HCT116 (cell line): ENCODE measurements around the gene PRKAG3. TPM values are rescaled to one million over a fixed set of nuclear protein-coding genes. Genes with fewer than 3 reads are reported as not detected.
A peak's percentile ranks its signal among the peaks of the same experiment; 100 is the strongest.

ENCODE experiments used
- ATAC-seq: fragments of 200-7000 bp; cut with Tn5 transposase; 2 replicates; pipeline ENCODE4 v1.9.1; 2020; ENCODE audit warnings: mild to moderate bottlenecking, moderate library complexity
- BruUV-seq: library from RNA; stranded (reverse); fragments of 400-500 nt; replicated peaks from 2 replicates; lab custom pipeline; 2021; lab: Mats Ljungman, UMichigan
- CTCF ChIA-PET: fragments of 300-600 bp; sonication (Branson Sonifier 250); formaldehyde crosslinking; loops from one replicate; lab custom pipeline; 2021; ENCODE audit warnings: antibody characterized with exemption; lab: Charles Lee
- POLR2A ChIA-PET: fragments of 300-600, 350-600 bp; sonication (Branson Sonifier 250); formaldehyde crosslinking; loops from one replicate; lab custom pipeline; 2021; ENCODE audit warnings: antibody characterized with exemption; lab: Charles Lee
- RAD21 ChIA-PET, 2 experiments: fragments of 300-600 bp; sonication (Branson Sonifier 250); formaldehyde crosslinking; loops; one replicate each; lab custom pipeline; 2023; ENCODE audit warnings: low total read pairs in 2 of 2; ENCODE audit not compliant: uncharacterized antibody in 2 of 2, unreplicated experiment in 2 of 2, low non-redundant PET in 1 of 2; lab: Charles Lee
- DNase-seq: peaks from one replicate; pipeline ENCODE4 v3.0.0-alpha.2; 2010; ENCODE audit warnings: low read depth, low spot score
- H2AFZ ChIP-seq: fragments of 200-600 bp; shearing (Covaris generic), sonication (generic); 2 replicates; pipeline ENCODE4 v1.6.1; 2017; ENCODE audit warnings: low read depth, mixed run types, mixed read lengths, antibody characterized with exemption, low read length; ENCODE audit not compliant: poor library complexity, severe bottlenecking
- H3K27ac ChIP-seq: 2 replicates; pipeline ENCODE4 v1.5.1; 2012; ENCODE audit warnings: low read depth, low read length
- H3K27me3 ChIP-seq: fragments of 200-600 bp; sonication (generic); 2 replicates; pipeline ENCODE4 v1.6.1; 2016; ENCODE audit warnings: mixed run types, low read length, mixed read lengths; ENCODE audit not compliant: insufficient read depth
- H3K36me3 ChIP-seq, 2 experiments: fragments of 200-500 bp in 1 of 2; fragments of 200-600 bp in 1 of 2; sonication (Bioruptor generic) in 1 of 2; sonication (generic) in 1 of 2; 2 replicates each; pipeline versions ENCODE4 v1.5.1 to v1.6.1; 2014 to 2016; ENCODE audit warnings: low read length in 2 of 2, inconsistent platforms in 1 of 2, mixed read lengths in 1 of 2, mixed run types in 1 of 2; ENCODE audit not compliant: insufficient read depth in 2 of 2, control insufficient read depth in 1 of 2
- H3K4me1 ChIP-seq, 2 experiments: fragments of 200-600 bp in 1 of 2; sonication (generic) in 1 of 2; 2 replicates each; pipeline versions ENCODE4 v1.5.1 to v1.6.1; 2012 to 2017; ENCODE audit warnings: low read length in 2 of 2, inconsistent platforms in 1 of 2, mild to moderate bottlenecking in 1 of 2, mixed read lengths in 1 of 2, mixed run types in 1 of 2, moderate library complexity in 1 of 2; ENCODE audit not compliant: insufficient read depth in 2 of 2, control insufficient read depth in 1 of 2
- H3K4me2 ChIP-seq: fragments of 200-600 bp; sonication (generic); 2 replicates; pipeline ENCODE4 v1.6.1; 2017; ENCODE audit warnings: mixed run types, low read length, mixed read lengths
- H3K4me3 ChIP-seq, 2 experiments: fragments of 200-600 bp in 1 of 2; sonication (generic) in 1 of 2; replicated peaks in 1 of 2; 2 replicates each; pipeline ENCODE4 v1.5.1; 2011 to 2016; ENCODE audit warnings: low read length in 2 of 2, control low read depth in 1 of 2, low read depth in 1 of 2, mild to moderate bottlenecking in 1 of 2, mixed read lengths in 1 of 2, mixed run types in 1 of 2
- H3K79me2 ChIP-seq: fragments of 200-600 bp; sonication (generic); 2 replicates; pipeline ENCODE4 v1.6.1; 2017; ENCODE audit warnings: mild to moderate bottlenecking, mixed run types, low read length, moderate library complexity, mixed read lengths; ENCODE audit not compliant: insufficient read depth
- H3K9ac ChIP-seq: fragments of 200-600 bp; sonication (generic); 2 replicates; pipeline ENCODE4 v1.6.1; 2016; ENCODE audit warnings: low read length, mixed read lengths
- H3K9me2 ChIP-seq: fragments of 200-600 bp; sonication (generic), shearing (Covaris generic); 2 replicates; pipeline ENCODE4 v1.6.1; 2017; ENCODE audit warnings: mixed run types, mild to moderate bottlenecking, moderate library complexity; ENCODE audit not compliant: insufficient read depth
- H3K9me3 ChIP-seq, 2 experiments: fragments of 200-500 bp in 1 of 2; fragments of 200-600 bp in 1 of 2; sonication (Bioruptor generic) in 1 of 2; sonication (generic) in 1 of 2; 2 replicates each; pipeline ENCODE4 v1.6.1; 2014 to 2017; ENCODE audit warnings: low read length in 2 of 2, mixed read lengths in 2 of 2, inconsistent platforms in 1 of 2, low read depth in 1 of 2, mild to moderate bottlenecking in 1 of 2, mixed run types in 1 of 2, moderate library complexity in 1 of 2; ENCODE audit not compliant: control insufficient read depth in 1 of 2, insufficient read depth in 1 of 2
- H4K20me1 ChIP-seq: fragments of 200-600 bp; sonication (generic), shearing (Covaris generic); 2 replicates; pipeline ENCODE4 v1.6.1; 2017; ENCODE audit warnings: mixed run types, mild to moderate bottlenecking, moderate library complexity; ENCODE audit not compliant: insufficient read depth
- CBX3 ChIP-seq: IDR thresholded peaks from 2 replicates; pipeline ENCODE4 v1.6.1; 2012; ENCODE audit warnings: low read depth
- CEBPB ChIP-seq: IDR thresholded peaks from 2 replicates; pipeline ENCODE4 v1.6.1; 2012; ENCODE audit warnings: low read depth
- EGR1 ChIP-seq: IDR thresholded peaks from 2 replicates; pipeline ENCODE4 v1.6.1; 2012; ENCODE audit warnings: low read depth
- EZH2 ChIP-seq: fragments of 200-600 bp; sonication (generic); IDR thresholded peaks from 2 replicates; pipeline ENCODE4 v1.6.1; 2017; ENCODE audit warnings: antibody characterized with exemption, mixed run types
- JUND ChIP-seq: IDR thresholded peaks from 2 replicates; pipeline ENCODE4 v1.6.1; 2012
- POLR2A ChIP-seq: IDR thresholded peaks from 2 replicates; pipeline ENCODE4 v1.7.0; 2011; ENCODE audit warnings: borderline replicate concordance; ENCODE audit not compliant: insufficient read depth, insufficient read length; ENCODE audit errors: extremely low read depth
- POLR2AphosphoS5 ChIP-seq: IDR thresholded peaks from 2 replicates; pipeline ENCODE4 v1.6.1; 2011; ENCODE audit warnings: mild to moderate bottlenecking, low read depth, low read length, moderate library complexity
- RAD21 ChIP-seq: IDR thresholded peaks from 2 replicates; pipeline ENCODE4 v1.6.1; 2012; ENCODE audit warnings: low read depth, mild to moderate bottlenecking
- SIN3A ChIP-seq: IDR thresholded peaks from 2 replicates; pipeline ENCODE4 v1.6.1; 2012; ENCODE audit warnings: low read depth
- TCF7L2 ChIP-seq: IDR thresholded peaks from 2 replicates; pipeline ENCODE4 v1.7.0; 2011; ENCODE audit warnings: borderline replicate concordance, inconsistent platforms; ENCODE audit not compliant: insufficient read depth, insufficient read length; ENCODE audit errors: extremely low read depth
- YY1 ChIP-seq: IDR thresholded peaks from 2 replicates; pipeline ENCODE4 v1.6.1; 2011; ENCODE audit warnings: low read length, low read depth, moderate library complexity, mild to moderate bottlenecking; ENCODE audit not compliant: insufficient replicate concordance; ENCODE audit errors: extremely low read depth
- ZNF274 ChIP-seq: fragments of 200-500 bp; sonication (Bioruptor generic); IDR thresholded peaks from 2 replicates; pipeline ENCODE4 v1.6.1; 2014; ENCODE audit warnings: mild to moderate bottlenecking, low read depth, low read length, inconsistent platforms
- intact Hi-C: fragments of 100-400 bp; cut with micrococcal nuclease; formaldehyde crosslinking; loops from 2 replicates; pipeline ENCODE4 v1.10.0; 2022
- total RNA-seq: library from RNA; stranded (reverse); gene quantifications from one replicate; pipeline ENCODE4 v1.2.1, GENCODE V29; 2021; ENCODE audit not compliant: unreplicated experiment
- TF ChIP-seq, protein P1 (sequence below): IDR thresholded peaks from 2 replicates; pipeline ENCODE4 v1.6.1; 2012; ENCODE audit warnings: low read depth
- TF ChIP-seq, protein P2 (sequence below): IDR thresholded peaks from 2 replicates; pipeline ENCODE4 v1.6.1; 2011; ENCODE audit warnings: mild to moderate bottlenecking, low read length, moderate library complexity; ENCODE audit not compliant: insufficient replicate concordance; ENCODE audit errors: extremely low read depth

Gene PRKAG3
- total RNA-seq, 1 experiment from 2014 or later, result not detected

DNA sequence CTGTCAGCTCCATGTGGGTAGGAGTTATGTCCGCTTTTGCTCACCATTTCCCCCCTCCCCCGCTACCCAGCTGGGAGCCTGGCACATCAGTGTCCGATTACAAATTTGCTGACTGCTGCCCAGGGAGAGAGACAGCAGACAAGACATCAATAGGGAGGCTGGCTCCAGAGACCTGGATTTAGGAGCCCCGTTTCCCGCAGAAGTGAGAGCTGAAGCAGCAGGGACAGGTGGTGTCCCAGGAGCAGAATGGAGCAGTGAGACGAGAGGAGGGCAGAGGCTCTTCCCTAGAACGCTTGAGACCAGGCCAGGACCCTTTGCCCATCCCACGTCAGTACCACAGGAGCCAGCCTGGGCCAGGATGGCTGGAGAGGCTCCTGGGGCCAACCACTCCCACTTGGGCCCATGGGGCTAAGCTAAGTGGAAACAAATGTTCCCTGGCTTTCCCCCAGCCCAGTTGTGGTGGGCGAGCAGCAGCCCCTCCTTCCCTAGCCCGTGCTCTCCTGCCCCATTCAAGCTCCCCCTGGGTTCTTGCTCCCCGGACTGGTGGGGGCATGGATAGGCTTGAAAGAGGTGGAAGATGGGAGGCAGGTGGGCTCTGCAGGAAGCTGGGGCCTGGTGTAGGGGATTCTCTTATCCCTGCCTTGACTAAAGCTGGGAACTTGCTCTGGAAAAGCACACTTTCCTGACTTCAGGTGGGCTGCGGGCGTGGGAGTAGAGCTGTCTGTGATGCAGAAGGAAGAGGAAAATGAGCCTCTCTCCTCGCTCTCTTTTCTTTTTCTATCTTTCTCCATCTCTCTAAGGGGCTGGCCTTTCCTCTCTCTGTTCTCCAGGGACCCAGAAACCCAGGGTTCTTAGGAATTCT, 23.9 kb upstream of the PRKAG3 start (continued):
- TF ChIP-seq, protein P1, sequence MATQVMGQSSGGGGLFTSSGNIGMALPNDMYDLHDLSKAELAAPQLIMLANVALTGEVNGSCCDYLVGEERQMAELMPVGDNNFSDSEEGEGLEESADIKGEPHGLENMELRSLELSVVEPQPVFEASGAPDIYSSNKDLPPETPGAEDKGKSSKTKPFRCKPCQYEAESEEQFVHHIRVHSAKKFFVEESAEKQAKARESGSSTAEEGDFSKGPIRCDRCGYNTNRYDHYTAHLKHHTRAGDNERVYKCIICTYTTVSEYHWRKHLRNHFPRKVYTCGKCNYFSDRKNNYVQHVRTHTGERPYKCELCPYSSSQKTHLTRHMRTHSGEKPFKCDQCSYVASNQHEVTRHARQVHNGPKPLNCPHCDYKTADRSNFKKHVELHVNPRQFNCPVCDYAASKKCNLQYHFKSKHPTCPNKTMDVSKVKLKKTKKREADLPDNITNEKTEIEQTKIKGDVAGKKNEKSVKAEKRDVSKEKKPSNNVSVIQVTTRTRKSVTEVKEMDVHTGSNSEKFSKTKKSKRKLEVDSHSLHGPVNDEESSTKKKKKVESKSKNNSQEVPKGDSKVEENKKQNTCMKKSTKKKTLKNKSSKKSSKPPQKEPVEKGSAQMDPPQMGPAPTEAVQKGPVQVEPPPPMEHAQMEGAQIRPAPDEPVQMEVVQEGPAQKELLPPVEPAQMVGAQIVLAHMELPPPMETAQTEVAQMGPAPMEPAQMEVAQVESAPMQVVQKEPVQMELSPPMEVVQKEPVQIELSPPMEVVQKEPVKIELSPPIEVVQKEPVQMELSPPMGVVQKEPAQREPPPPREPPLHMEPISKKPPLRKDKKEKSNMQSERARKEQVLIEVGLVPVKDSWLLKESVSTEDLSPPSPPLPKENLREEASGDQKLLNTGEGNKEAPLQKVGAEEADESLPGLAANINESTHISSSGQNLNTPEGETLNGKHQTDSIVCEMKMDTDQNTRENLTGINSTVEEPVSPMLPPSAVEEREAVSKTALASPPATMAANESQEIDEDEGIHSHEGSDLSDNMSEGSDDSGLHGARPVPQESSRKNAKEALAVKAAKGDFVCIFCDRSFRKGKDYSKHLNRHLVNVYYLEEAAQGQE, result no peak
- no peak for TF ChIP-seq CBX3
- no peak for TF ChIP-seq POLR2A
- TF ChIP-seq EZH2, result no peak

DNA sequence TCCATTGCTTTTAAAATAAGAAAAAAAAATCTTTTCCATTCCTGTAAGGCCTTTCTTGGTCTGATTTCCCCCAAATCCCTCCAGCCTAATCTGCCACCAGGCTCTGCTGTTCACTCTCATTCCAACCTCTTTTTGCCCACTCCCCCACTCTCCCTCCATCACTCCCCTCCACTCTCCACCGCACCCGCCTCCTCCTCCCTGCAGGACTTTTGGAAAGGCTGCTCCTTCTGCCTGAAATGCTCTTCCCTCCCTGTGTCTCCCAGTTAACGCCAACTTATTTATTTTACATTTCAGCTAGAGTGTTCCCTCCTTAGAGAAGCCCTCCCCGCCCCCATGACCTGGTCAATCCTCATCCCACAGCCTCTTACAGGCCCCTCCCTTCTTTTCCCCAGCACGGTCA, 23.3 kb upstream of the PRKAG3 start:
- Histone ChIP-seq H3K9me3 (no peaks in the 10 kb centered on the region), H3K9ac (no peak overlapping the region), H3K4me1 (peaks cover 23 to 50% of the 10 kb centered on the region in 2 experiments), H3K9me2 (no peaks in the 10 kb centered on the region), H3K4me2 (no peak overlapping the region), H3K27me3 (peaks cover 9% of the 10 kb centered on the region; the same call in 1 of the 2 replicates), H3K79me2 (no peaks in the 10 kb centered on the region), H2AFZ (peak overlapping the region; percentile 26), H3K4me3 (no peak overlapping the region), H3K27ac (no peak overlapping the region), H4K20me1 (no peaks in the 10 kb centered on the region), H3K36me3 (no peaks in the 10 kb centered on the region)
- intact Hi-C loops, result no loop called here
- no peak for DNase-seq
- no peak for ATAC-seq
- POLR2A ChIA-PET, result interaction anchor here (2.0 kb wide), 1 partner anchor 147 kb away, joined by 8 read pairs; no protein-coding TSS in a partner anchor
- RAD21 ChIA-PET, result no interaction called here
- BruUV-seq, result no TSS peak
- CTCF ChIA-PET, result interaction anchor here (4.3 kb wide), 1 partner anchor 44 kb away, joined by 35 read pairs; no protein-coding TSS in a partner anchor
- no peak for TF ChIP-seq TCF7L2
- no peak for TF ChIP-seq YY1
- no peak for TF ChIP-seq JUND
- TF ChIP-seq RAD21, result no peak
- TF ChIP-seq, protein P1, result no peak
- no peak for TF ChIP-seq POLR2AphosphoS5
- TF ChIP-seq, protein P2, sequence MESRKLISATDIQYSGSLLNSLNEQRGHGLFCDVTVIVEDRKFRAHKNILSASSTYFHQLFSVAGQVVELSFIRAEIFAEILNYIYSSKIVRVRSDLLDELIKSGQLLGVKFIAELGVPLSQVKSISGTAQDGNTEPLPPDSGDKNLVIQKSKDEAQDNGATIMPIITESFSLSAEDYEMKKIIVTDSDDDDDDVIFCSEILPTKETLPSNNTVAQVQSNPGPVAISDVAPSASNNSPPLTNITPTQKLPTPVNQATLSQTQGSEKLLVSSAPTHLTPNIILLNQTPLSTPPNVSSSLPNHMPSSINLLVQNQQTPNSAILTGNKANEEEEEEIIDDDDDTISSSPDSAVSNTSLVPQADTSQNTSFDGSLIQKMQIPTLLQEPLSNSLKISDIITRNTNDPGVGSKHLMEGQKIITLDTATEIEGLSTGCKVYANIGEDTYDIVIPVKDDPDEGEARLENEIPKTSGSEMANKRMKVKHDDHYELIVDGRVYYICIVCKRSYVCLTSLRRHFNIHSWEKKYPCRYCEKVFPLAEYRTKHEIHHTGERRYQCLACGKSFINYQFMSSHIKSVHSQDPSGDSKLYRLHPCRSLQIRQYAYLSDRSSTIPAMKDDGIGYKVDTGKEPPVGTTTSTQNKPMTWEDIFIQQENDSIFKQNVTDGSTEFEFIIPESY, result no peak
- TF ChIP-seq CEBPB, result no peak
- no peak for TF ChIP-seq EGR1
- TF ChIP-seq SIN3A, result no peak
- no peak for TF ChIP-seq ZNF274
- no peak for TF ChIP-seq CBX3
